Mesenchymal stem cell (in vitro differentiated cells and primary cell): ENCODE results near the gene PIF1.

ENCODE experiments used
- DNase-seq: peaks from one replicate; pipeline ENCODE4 v3.0.0-alpha.2; 2013
- H2AFZ ChIP-seq: one replicate; pipeline ENCODE4 v1.6.1; 2013; ENCODE audit warnings: low read depth, mild to moderate bottlenecking, control low read depth, inconsistent platforms, low read length, moderate library complexity
- H2AK5ac ChIP-seq: 2 replicates; pipeline ENCODE4 v1.6.1; 2013; ENCODE audit warnings: low read length, moderate library complexity, mild to moderate bottlenecking, inconsistent platforms; ENCODE audit not compliant: severe bottlenecking
- H2BK120ac ChIP-seq: one replicate; pipeline ENCODE4 v1.6.1; 2013; ENCODE audit warnings: low read depth, mild to moderate bottlenecking, inconsistent platforms, low read length, moderate library complexity
- H2BK12ac ChIP-seq, 2 experiments: one replicate each; pipeline ENCODE4 v1.6.1; 2013; ENCODE audit warnings: inconsistent platforms in 2 of 2, low read length in 2 of 2, mild to moderate bottlenecking in 2 of 2, moderate library complexity in 2 of 2, control low read depth in 1 of 2
- H2BK15ac ChIP-seq: one replicate; pipeline ENCODE4 v1.6.1; 2013; ENCODE audit warnings: mild to moderate bottlenecking, low read depth, inconsistent platforms; ENCODE audit not compliant: poor library complexity, severe bottlenecking
- H2BK5ac ChIP-seq: 2 replicates; pipeline ENCODE4 v1.6.1; 2013; ENCODE audit warnings: low read depth, mild to moderate bottlenecking, low read length, control low read depth, inconsistent platforms; ENCODE audit not compliant: poor library complexity, severe bottlenecking
- H3K14ac ChIP-seq, 2 experiments: one replicate each; pipeline ENCODE4 v1.6.1; 2013; ENCODE audit warnings: inconsistent platforms in 2 of 2, low read length in 2 of 2, control low read depth in 1 of 2, mild to moderate bottlenecking in 1 of 2, moderate library complexity in 1 of 2
- H3K18ac ChIP-seq, 2 experiments: one replicate each; pipeline ENCODE4 v1.6.1; 2013; ENCODE audit warnings: inconsistent platforms in 2 of 2, low read length in 2 of 2, control low read depth in 1 of 2, low read depth in 1 of 2, mild to moderate bottlenecking in 1 of 2
- H3K23ac ChIP-seq, 2 experiments: one replicate each; pipeline ENCODE4 v1.6.1; 2013; ENCODE audit warnings: inconsistent platforms in 2 of 2, low read length in 2 of 2, mild to moderate bottlenecking in 2 of 2, moderate library complexity in 2 of 2, control low read depth in 1 of 2
- H3K27ac ChIP-seq: 2 replicates; pipeline ENCODE4 v1.5.1; 2013; ENCODE audit warnings: mild to moderate bottlenecking, moderate library complexity, low read length, control low read depth, inconsistent platforms; ENCODE audit not compliant: poor library complexity, severe bottlenecking
- H3K27me3 ChIP-seq, 2 experiments: 2 replicates each; pipeline versions ENCODE4 v1.6.1 to v1.7.0; 2013; ENCODE audit warnings: low read length in 2 of 2, mild to moderate bottlenecking in 2 of 2, moderate library complexity in 2 of 2, control low read depth in 1 of 2, inconsistent platforms in 1 of 2; ENCODE audit not compliant: control insufficient read depth in 1 of 2, insufficient read depth in 1 of 2
- H3K36me3 ChIP-seq, 2 experiments: 2 replicates each; pipeline versions ENCODE4 v1.6.1 to v1.7.0; 2013; ENCODE audit warnings: low read length in 2 of 2, control low read depth in 1 of 2, inconsistent platforms in 1 of 2, low read depth in 1 of 2, mild to moderate bottlenecking in 1 of 2; ENCODE audit not compliant: insufficient read depth in 2 of 2, control insufficient read depth in 1 of 2
- H3K4ac ChIP-seq, 2 experiments: one replicate each; pipeline ENCODE4 v1.6.1; 2013; ENCODE audit warnings: inconsistent platforms in 2 of 2, low read length in 2 of 2, mild to moderate bottlenecking in 2 of 2, moderate library complexity in 2 of 2, control low read depth in 1 of 2, low read depth in 1 of 2
- H3K4me1 ChIP-seq: 2 replicates; pipeline ENCODE4 v1.6.1; 2013; ENCODE audit warnings: low read depth, low read length, control low read depth; ENCODE audit not compliant: control insufficient read depth, insufficient read depth
- H3K4me2 ChIP-seq: 2 replicates; pipeline ENCODE4 v1.6.1; 2013; ENCODE audit warnings: low read length, mild to moderate bottlenecking, inconsistent platforms; ENCODE audit not compliant: poor library complexity, severe bottlenecking
- H3K4me3 ChIP-seq, 2 experiments: 2 replicates each; pipeline versions ENCODE4 v1.5.1 to v1.7.0; 2013; ENCODE audit warnings: low read length in 2 of 2, mild to moderate bottlenecking in 2 of 2, control low read depth in 1 of 2, low read depth in 1 of 2; ENCODE audit not compliant: insufficient read depth in 1 of 2
- H3K79me1 ChIP-seq: replicated peaks from 2 replicates; pipeline ENCODE4 v1.6.1; 2013; ENCODE audit warnings: mild to moderate bottlenecking, control low read depth, low read length, inconsistent platforms; ENCODE audit not compliant: poor library complexity, severe bottlenecking
- H3K9ac ChIP-seq: 2 replicates; pipeline ENCODE4 v1.7.0; 2013; ENCODE audit warnings: mild to moderate bottlenecking, low read length, moderate library complexity
- H3K9me3 ChIP-seq: 2 replicates; pipeline ENCODE4 v1.7.0; 2013; ENCODE audit warnings: mild to moderate bottlenecking, low read length; ENCODE audit not compliant: control insufficient read depth
- H4K8ac ChIP-seq: one replicate; pipeline ENCODE4 v1.6.1; 2013; ENCODE audit warnings: inconsistent platforms, mild to moderate bottlenecking, low read length, moderate library complexity
- H4K91ac ChIP-seq: one replicate; pipeline ENCODE4 v1.6.1; 2013; ENCODE audit warnings: mild to moderate bottlenecking, low read length, inconsistent platforms
- WGBS: methylation state at CpG from one replicate; pipeline ENCODE4 v1.1.7; 2013; ENCODE audit warnings: mixed read lengths; 5-methylcytosine and 5-hydroxymethylcytosine counted together

PIF1 gene

DNA sequence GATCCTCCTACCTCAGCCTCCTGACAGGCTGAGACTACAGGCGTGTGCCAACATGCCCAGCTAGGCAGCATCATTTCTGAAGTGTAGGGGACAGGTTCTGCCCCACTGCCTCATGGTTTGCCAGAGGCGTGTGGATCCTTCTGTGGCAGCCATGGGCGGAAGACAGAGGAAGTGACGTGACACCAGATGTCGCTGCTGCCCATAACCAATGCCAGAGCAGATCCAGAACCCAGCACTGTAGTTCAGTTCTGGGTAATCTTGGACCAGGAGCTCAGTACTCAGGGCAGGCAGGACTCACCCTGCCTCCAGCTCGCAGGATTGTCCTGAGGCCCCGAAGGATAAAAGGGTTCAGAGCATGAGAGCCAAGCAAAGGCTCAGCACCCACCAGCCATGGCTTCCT, 58.2 kb downstream of the PIF1 start:
- WGBS: 96% methylated on average over 7 of the region's 7 CpGs

GRCh38 chr15:64766058-64766457, 59.4 kb downstream of the PIF1 start:
- no peak overlapping the region for H3K4ac ChIP-seq
- WGBS: 98% methylated on average over 8 of the region's 8 CpGs
- no peak for DNase-seq

More for the DNA sequence above, 58.2 kb downstream of the PIF1 start:
- Histone ChIP-seq H3K79me1 (peaks cover 4% of the 10 kb centered on the region), H2AFZ (no peak overlapping the region), H4K8ac (peak overlapping the region; percentile 54), H3K23ac (peak overlapping the region in 1 of 2 experiments; percentile 66), H2BK12ac (peak overlapping the region in 1 of 2 experiments; percentile 66), H2BK120ac (peak overlapping the region; percentile 61), H3K18ac (peak overlapping the region in 1 of 2 experiments; percentile 18), H3K4me2 (no peak overlapping the region), H2BK5ac (no peak overlapping the region), H3K4ac (peak overlapping the region in 1 of 2 experiments; percentile 61), H4K91ac (peak overlapping the region; percentile 25), H3K27me3 (no peaks in the 10 kb centered on the region), H3K27ac (no peak overlapping the region), H3K36me3 (peaks cover 0 to 5% of the 10 kb centered on the region in 2 experiments), H3K14ac (no peak overlapping the region), H3K4me3 (peak overlapping the region in 1 of 2 experiments; percentile 26), H3K9me3 (no peaks in the 10 kb centered on the region), H3K9ac (no peak overlapping the region), H2AK5ac (peak overlapping the region; percentile 32), H3K4me1 (peaks cover 4% of the 10 kb centered on the region), H2BK15ac (no peak overlapping the region)
- DNase-seq: no peak

More at GRCh38 chr15:64766058-64766457, 59.4 kb downstream of the PIF1 start:
- Histone ChIP-seq H2BK120ac (no peak overlapping the region), H3K4me1 (peaks cover 4% of the 10 kb centered on the region), H3K27me3 (no peaks in the 10 kb centered on the region), H4K91ac (peak overlapping the region; percentile 61), H2AK5ac (no peak overlapping the region), H2BK15ac (no peak overlapping the region), H2BK5ac (no peak overlapping the region), H3K9me3 (no peaks in the 10 kb centered on the region), H2AFZ (no peak overlapping the region), H3K27ac (no peak overlapping the region), H3K14ac (no peak overlapping the region), H3K9ac (no peak overlapping the region), H3K23ac (no peak overlapping the region), H4K8ac (peak overlapping the region; percentile 41), H3K18ac (peak overlapping the region in 1 of 2 experiments; percentile 43), H3K4me3 (no peak overlapping the region), H3K36me3 (peaks cover 0 to 5% of the 10 kb centered on the region in 2 experiments), H2BK12ac (no peak overlapping the region), H3K79me1 (peaks cover 6% of the 10 kb centered on the region), H3K4me2 (no peak overlapping the region)
